ENCODE measurements around the gene SLC40A1. TPM values are rescaled to one million over a fixed set of nuclear protein-coding genes. Genes with fewer than 3 reads are reported as not detected.
A peak's percentile ranks its signal among the peaks of the same experiment; 100 is the strongest.

SLC40A1 gene
- total and polyA plus RNA-seq, 2 of the 13 experiments (the other 11 are each of a cell fraction or from before 2014, with no cell fraction given): 10.6 to 24.9 TPM

DNA sequence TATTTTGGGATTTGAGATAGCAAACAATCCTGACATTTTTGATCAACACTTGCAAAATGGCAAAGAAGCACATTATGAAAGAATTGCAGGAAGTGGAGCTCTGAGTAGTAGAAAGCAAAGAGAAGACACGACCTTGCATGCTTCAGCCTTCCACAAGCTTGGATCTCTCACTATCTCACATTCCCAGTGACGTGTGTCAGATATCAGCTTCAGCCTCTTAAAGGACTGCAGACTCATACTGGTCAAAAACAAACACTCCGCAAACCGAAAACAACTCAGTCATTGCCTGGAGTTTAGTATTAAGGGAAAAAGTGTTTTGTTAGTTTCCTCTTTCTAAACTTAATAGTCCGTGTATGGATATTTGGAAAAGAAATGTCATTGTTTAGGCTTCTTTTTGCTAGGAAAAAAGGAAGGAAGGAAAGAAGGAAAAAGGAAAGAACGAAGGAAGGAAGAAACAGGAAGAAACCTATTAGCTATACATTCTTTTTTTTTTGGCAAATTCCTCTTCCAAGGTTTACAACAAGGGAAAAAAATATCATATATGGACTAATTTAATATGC, 32.6 kb upstream of the SLC40A1 start (continued):
- TF ChIP-seq, protein P1, sequence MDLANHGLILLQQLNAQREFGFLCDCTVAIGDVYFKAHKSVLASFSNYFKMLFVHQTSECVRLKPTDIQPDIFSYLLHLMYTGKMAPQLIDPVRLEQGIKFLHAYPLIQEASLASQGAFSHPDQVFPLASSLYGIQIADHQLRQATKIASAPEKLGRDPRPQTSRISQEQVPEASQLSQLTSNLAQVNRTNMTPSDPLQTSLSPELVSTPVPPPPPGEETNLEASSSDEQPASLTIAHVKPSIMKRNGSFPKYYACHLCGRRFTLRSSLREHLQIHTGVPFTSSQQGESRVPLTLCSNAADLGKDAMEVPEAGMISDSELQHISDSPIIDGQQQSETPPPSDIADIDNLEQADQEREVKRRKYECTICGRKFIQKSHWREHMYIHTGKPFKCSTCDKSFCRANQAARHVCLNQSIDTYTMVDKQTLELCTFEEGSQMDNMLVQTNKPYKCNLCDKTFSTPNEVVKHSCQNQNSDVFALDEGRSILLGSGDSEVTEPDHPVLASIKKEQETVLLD (CRISPR knock-in tag; IDR thresholded peaks at IDR 0.05; ENCODE audit: low read depth): no peak
- TF ChIP-seq ZNF17 (CRISPR knock-in tag; IDR thresholded peaks at IDR 0.05) (no peak), KMT2B (CRISPR knock-in tag; IDR thresholded peaks at IDR 0.05) (no peak), PAX8 (CRISPR knock-in tag; IDR thresholded peaks at IDR 0.05; ENCODE audit: borderline replicate concordance) (no peak), NFIC (IDR thresholded peaks at IDR 0.05; ENCODE audit: low read length) (0 out of 2 replicates have a peak, but pooled peaks have one; percentile 24), PHF20 (CRISPR knock-in tag; IDR thresholded peaks at IDR 0.05) (no peak), CREM (IDR thresholded peaks at IDR 0.05) (peak; percentile 44; the same call in 1 of the 2 replicates), CREM (CRISPR knock-in tag; IDR thresholded peaks at IDR 0.05) (no peak), REPIN1 (CRISPR knock-in tag; IDR thresholded peaks at IDR 0.05; ENCODE audit: borderline replicate concordance, low read depth) (0 out of 2 replicates have a peak, but pooled peaks have one; percentile 20), ZNF501 (CRISPR knock-in tag; IDR thresholded peaks at IDR 0.05) (no peak), PTBP1 (IDR thresholded peaks at IDR 0.05; ENCODE audit: low read depth, low read length, poor library complexity, severe bottlenecking) (no peak), NCOR1 (IDR thresholded peaks at IDR 0.05; ENCODE audit: borderline replicate concordance, low read length) (no peak), ZBTB21 (CRISPR knock-in tag; IDR thresholded peaks at IDR 0.05) (no peak), ZFP90 (CRISPR knock-in tag; IDR thresholded peaks at IDR 0.05; ENCODE audit: borderline replicate concordance) (no peak), SOX6 (IDR thresholded peaks at IDR 0.05) (no peak), SOX6 (CRISPR knock-in tag; IDR thresholded peaks at IDR 0.05) (no peak), MAFF (IDR thresholded peaks at IDR 0.05; ENCODE audit: low read depth, low read length) (peak; percentile 9; the same call in 1 of the 2 replicates), ZMYM2 (CRISPR knock-in tag; IDR thresholded peaks at IDR 0.05) (no peak), FOXK1 (CRISPR knock-in tag; IDR thresholded peaks at IDR 0.05; ENCODE audit: borderline replicate concordance, low read depth) (no peak), HMG20A (CRISPR knock-in tag; IDR thresholded peaks at IDR 0.05; ENCODE audit: borderline replicate concordance) (peak; percentile 57; the same call in 1 of the 2 replicates), CBX1 (IDR thresholded peaks at IDR 0.05; ENCODE audit: low read depth) (no peak), ZNF589 (CRISPR knock-in tag; conservative IDR thresholded peaks at IDR 0.05) (no peak), ZNF83 (CRISPR knock-in tag; IDR thresholded peaks at IDR 0.05; ENCODE audit: borderline replicate concordance) (no peak)
- TF ChIP-seq, protein P2, sequence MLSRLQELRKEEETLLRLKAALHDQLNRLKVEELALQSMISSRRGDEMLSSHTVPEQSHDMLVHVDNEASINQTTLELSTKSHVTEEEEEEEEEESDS (CRISPR knock-in tag; IDR thresholded peaks at IDR 0.05; ENCODE audit: borderline replicate concordance): no peak
- TF ChIP-seq, protein P3, sequence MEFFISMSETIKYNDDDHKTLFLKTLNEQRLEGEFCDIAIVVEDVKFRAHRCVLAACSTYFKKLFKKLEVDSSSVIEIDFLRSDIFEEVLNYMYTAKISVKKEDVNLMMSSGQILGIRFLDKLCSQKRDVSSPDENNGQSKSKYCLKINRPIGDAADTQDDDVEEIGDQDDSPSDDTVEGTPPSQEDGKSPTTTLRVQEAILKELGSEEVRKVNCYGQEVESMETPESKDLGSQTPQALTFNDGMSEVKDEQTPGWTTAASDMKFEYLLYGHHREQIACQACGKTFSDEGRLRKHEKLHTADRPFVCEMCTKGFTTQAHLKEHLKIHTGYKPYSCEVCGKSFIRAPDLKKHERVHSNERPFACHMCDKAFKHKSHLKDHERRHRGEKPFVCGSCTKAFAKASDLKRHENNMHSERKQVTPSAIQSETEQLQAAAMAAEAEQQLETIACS (CRISPR knock-in tag; IDR thresholded peaks at IDR 0.05): no peak
